ENCODE measurements around the gene KCNAB1.

KCNAB1 gene

DNA sequence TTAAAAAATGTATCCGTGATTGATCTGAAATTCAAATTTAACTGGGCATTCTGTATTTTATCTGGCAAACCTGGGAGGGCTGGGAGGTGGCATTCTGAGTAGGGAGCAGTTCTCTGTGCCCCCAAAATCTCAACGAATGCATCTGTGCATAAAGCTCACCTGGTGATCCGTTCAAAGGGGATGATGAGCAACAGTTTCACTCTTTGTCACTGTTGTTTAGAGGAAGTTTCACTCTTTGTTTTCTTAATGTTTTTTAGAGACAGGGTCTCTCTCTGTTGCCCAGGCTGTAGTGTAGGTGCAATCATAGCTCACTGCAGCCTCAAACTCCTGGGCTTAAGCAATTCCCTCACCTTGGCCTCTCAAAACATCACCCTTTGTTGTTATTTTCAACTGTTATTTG is 247.8 kb downstream of the KCNAB1 start:
- ATAC-seq = no peak

DNA sequence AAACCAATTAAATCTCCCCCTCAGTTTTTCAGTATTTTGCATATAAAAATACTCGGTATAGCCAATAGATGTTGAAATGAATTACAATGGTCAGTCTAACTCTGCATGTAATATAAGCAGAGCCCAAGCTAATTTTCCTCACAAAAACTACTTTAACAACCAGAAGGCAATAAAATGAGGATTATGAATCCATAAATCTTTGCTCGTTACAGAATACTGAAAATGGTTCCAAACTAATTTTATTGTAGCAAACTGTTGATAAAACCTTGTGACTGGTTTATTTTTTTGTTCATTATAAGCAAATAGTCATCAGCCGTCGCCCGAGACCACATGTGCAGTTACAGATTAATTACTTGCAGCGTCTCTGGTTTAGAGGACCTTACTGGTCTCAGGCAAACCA is 251.3 kb downstream of the KCNAB1 start:
- TF ChIP-seq ZNF8 (CRISPR knock-in tag; IDR thresholded peaks at IDR 0.05) (no peak), ARNTL (CRISPR knock-in tag; IDR thresholded peaks at IDR 0.05; ENCODE audit: borderline replicate concordance, low read depth) (no peak), ZC3H10 (CRISPR knock-in tag; IDR thresholded peaks at IDR 0.05) (no peak), SNAI2 (CRISPR knock-in tag; IDR thresholded peaks at IDR 0.05) (no peak), ZFP3 (CRISPR knock-in tag; IDR thresholded peaks at IDR 0.05) (no peak), GLIS3 (CRISPR knock-in tag; IDR thresholded peaks at IDR 0.05) (no peak), ZNF565 (CRISPR knock-in tag; conservative IDR thresholded peaks at IDR 0.05; ENCODE audit: low read depth) (no peak), PPARA (CRISPR knock-in tag; IDR thresholded peaks at IDR 0.05; ENCODE audit: borderline replicate concordance) (no peak)
- TF ChIP-seq, protein P1, sequence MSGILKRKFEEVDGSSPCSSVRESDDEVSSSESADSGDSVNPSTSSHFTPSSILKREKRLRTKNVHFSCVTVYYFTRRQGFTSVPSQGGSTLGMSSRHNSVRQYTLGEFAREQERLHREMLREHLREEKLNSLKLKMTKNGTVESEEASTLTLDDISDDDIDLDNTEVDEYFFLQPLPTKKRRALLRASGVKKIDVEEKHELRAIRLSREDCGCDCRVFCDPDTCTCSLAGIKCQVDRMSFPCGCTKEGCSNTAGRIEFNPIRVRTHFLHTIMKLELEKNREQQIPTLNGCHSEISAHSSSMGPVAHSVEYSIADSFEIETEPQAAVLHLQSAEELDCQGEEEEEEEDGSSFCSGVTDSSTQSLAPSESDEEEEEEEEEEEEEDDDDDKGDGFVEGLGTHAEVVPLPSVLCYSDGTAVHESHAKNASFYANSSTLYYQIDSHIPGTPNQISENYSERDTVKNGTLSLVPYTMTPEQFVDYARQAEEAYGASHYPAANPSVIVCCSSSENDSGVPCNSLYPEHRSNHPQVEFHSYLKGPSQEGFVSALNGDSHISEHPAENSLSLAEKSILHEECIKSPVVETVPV (CRISPR knock-in tag; IDR thresholded peaks at IDR 0.05) = no peak
- TF ChIP-seq, protein P2, sequence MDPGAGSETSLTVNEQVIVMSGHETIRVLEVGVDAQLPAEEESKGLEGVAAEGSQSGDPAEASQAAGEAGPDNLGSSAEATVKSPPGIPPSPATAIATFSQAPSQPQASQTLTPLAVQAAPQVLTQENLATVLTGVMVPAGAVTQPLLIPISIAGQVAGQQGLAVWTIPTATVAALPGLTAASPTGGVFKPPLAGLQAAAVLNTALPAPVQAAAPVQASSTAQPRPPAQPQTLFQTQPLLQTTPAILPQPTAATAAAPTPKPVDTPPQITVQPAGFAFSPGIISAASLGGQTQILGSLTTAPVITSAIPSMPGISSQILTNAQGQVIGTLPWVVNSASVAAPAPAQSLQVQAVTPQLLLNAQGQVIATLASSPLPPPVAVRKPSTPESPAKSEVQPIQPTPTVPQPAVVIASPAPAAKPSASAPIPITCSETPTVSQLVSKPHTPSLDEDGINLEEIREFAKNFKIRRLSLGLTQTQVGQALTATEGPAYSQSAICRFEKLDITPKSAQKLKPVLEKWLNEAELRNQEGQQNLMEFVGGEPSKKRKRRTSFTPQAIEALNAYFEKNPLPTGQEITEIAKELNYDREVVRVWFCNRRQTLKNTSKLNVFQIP (CRISPR knock-in tag; IDR thresholded peaks at IDR 0.05; ENCODE audit: borderline replicate concordance, low read depth) = no peak
- TF ChIP-seq, protein P3, sequence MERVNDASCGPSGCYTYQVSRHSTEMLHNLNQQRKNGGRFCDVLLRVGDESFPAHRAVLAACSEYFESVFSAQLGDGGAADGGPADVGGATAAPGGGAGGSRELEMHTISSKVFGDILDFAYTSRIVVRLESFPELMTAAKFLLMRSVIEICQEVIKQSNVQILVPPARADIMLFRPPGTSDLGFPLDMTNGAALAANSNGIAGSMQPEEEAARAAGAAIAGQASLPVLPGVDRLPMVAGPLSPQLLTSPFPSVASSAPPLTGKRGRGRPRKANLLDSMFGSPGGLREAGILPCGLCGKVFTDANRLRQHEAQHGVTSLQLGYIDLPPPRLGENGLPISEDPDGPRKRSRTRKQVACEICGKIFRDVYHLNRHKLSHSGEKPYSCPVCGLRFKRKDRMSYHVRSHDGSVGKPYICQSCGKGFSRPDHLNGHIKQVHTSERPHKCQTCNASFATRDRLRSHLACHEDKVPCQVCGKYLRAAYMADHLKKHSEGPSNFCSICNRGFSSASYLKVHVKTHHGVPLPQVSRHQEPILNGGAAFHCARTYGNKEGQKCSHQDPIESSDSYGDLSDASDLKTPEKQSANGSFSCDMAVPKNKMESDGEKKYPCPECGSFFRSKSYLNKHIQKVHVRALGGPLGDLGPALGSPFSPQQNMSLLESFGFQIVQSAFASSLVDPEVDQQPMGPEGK (CRISPR knock-in tag; IDR thresholded peaks at IDR 0.05; ENCODE audit: borderline replicate concordance) = no peak
- TF ChIP-seq, protein P4, sequence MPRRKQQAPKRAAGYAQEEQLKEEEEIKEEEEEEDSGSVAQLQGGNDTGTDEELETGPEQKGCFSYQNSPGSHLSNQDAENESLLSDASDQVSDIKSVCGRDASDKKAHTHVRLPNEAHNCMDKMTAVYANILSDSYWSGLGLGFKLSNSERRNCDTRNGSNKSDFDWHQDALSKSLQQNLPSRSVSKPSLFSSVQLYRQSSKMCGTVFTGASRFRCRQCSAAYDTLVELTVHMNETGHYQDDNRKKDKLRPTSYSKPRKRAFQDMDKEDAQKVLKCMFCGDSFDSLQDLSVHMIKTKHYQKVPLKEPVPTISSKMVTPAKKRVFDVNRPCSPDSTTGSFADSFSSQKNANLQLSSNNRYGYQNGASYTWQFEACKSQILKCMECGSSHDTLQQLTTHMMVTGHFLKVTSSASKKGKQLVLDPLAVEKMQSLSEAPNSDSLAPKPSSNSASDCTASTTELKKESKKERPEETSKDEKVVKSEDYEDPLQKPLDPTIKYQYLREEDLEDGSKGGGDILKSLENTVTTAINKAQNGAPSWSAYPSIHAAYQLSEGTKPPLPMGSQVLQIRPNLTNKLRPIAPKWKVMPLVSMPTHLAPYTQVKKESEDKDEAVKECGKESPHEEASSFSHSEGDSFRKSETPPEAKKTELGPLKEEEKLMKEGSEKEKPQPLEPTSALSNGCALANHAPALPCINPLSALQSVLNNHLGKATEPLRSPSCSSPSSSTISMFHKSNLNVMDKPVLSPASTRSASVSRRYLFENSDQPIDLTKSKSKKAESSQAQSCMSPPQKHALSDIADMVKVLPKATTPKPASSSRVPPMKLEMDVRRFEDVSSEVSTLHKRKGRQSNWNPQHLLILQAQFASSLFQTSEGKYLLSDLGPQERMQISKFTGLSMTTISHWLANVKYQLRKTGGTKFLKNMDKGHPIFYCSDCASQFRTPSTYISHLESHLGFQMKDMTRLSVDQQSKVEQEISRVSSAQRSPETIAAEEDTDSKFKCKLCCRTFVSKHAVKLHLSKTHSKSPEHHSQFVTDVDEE (CRISPR knock-in tag; IDR thresholded peaks at IDR 0.05) = no peak
- ATAC-seq = no peak

More for the DNA sequence above, 247.8 kb downstream of the KCNAB1 start:
- TF ChIP-seq BACH2 (CRISPR knock-in tag; IDR thresholded peaks at IDR 0.05; ENCODE audit: borderline replicate concordance) = no peak
- TF ChIP-seq CSDC2 (CRISPR knock-in tag; IDR thresholded peaks at IDR 0.05) = no peak
- TF ChIP-seq, protein P5, sequence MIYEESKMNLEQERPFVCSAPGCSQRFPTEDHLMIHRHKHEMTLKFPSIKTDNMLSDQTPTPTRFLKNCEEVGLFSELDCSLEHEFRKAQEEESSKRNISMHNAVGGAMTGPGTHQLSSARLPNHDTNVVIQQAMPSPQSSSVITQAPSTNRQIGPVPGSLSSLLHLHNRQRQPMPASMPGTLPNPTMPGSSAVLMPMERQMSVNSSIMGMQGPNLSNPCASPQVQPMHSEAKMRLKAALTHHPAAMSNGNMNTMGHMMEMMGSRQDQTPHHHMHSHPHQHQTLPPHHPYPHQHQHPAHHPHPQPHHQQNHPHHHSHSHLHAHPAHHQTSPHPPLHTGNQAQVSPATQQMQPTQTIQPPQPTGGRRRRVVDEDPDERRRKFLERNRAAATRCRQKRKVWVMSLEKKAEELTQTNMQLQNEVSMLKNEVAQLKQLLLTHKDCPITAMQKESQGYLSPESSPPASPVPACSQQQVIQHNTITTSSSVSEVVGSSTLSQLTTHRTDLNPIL (CRISPR knock-in tag; IDR thresholded peaks at IDR 0.05; ENCODE audit: low read depth) = no peak
- TF ChIP-seq, protein P3 (CRISPR knock-in tag; IDR thresholded peaks at IDR 0.05; ENCODE audit: borderline replicate concordance) = no peak
- TF ChIP-seq, protein P4 (CRISPR knock-in tag; IDR thresholded peaks at IDR 0.05) = no peak
- TF ChIP-seq ISL1 (CRISPR knock-in tag; IDR thresholded peaks at IDR 0.05) = no peak
- no peak for TF ChIP-seq SNAI2 (CRISPR knock-in tag; IDR thresholded peaks at IDR 0.05)
